GM19463 (cell line): ENCODE measurements around the gene SLC28A1.
"Not testable (repeated sequence)": the region's sequence is repeated elsewhere in the genome, so short reads cannot be mapped to it uniquely, and the experiment has no call there.

Source experiments
- ATAC-seq: cut with Tn5 transposase; IDR thresholded peaks from one replicate; pipeline ENCODE4 v1.9.1; 2021; ENCODE audit warnings: mild to moderate bottlenecking, moderate library complexity; ENCODE audit not compliant: unreplicated experiment

The SLC28A1 gene, protein sequence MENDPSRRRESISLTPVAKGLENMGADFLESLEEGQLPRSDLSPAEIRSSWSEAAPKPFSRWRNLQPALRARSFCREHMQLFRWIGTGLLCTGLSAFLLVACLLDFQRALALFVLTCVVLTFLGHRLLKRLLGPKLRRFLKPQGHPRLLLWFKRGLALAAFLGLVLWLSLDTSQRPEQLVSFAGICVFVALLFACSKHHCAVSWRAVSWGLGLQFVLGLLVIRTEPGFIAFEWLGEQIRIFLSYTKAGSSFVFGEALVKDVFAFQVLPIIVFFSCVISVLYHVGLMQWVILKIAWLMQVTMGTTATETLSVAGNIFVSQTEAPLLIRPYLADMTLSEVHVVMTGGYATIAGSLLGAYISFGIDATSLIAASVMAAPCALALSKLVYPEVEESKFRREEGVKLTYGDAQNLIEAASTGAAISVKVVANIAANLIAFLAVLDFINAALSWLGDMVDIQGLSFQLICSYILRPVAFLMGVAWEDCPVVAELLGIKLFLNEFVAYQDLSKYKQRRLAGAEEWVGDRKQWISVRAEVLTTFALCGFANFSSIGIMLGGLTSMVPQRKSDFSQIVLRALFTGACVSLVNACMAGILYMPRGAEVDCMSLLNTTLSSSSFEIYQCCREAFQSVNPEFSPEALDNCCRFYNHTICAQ

DNA sequence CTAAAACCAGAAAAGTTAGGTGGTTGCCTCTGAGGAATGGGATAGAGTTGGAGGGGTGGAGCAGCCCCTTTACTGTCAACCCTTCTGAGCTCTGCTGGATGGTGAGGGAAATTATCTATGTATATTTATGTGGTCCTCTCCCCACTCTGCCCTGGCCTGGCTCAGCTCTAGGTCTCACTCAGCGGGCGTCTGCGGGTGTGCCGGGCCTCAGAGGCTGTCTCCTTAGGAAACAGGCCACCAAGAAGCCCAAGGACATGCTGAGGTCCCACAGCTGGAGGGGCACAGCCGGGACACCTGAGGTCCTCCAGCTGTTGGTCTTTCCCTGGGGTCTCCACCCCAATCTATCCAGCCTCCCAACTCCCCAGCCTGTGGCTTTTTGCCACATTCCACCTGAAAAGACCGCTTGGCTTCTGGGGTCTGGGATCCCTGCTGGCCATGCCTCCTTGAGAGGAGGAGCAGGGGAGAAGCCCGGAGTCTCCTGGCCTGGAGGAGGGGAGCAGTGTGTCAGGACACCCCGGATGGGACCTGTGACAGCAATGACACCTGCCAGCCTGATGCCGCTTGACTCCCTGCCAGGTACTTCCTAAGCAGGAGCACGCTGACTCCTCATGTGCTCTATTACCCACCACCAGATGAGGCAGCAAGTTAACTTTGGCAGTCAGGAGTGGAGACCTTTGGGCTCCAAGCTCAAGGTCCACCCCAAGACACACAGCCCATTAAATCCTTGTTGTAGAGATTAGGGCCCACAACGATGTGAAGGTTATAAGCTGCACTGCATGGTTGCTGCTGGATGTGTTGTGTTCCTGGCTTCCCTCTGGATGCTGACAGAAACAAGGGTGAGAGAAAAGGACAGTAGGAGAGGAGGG is at the start of gene SLC28A1:
Gene SLC28A1, plus strand, starts transcription at position 747 of the 866 bp plus-strand sequence. CDS start 3,099 bp downstream, outside the sequence.
- no peak for ATAC-seq

DNA sequence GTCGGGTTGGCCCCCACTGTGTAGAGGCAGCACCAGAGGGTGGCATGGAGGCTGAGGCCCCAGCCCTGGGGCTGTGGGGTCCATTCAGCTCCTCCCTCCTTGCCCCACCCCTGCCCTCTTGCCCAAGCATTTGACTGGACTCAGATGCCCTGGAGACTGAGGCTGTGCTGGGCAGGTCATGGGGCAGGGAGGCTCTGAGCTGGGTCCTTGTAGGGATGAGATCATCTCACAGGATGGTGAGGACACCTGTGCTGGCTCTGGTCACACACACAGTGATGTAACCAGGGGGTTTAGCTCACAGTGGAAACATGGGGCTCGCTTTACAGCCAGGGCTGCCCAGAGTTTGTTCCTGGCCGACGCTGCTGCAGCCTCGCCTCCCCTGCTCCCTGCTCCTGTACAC is 49.5 kb upstream of the SLC28A1 start:
- no peak for ATAC-seq

DNA sequence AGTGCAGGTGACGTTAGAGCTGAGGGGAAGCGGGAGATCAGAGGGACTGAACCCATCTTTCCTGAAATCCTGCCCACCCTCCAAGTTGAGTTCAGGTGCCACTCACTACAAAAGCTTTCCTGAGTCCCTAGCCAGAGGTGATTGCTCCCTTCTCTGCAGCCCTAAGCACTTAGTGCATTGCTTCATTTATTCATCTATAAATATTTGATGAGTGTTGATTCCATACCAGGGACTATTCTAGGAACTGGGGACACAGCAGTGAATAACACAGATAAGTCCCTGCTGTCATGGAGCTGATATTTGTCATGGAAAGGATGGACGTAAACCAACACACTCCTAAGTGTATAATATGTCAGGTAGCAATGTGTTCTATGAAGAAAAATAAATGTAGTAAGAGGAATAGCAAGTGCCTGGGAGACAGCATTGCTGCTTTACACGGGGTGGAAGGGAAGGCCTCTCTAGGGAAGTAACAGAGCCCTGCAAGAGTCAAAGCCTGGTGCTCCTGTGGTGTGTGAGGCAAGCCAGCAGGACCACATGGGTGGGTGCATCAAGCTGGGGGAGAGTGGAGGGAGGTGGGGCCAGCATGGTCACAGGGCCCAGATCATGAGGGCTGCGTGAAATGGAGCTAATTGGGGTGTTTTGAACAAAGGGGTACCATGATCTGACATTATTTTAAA is 48.7 kb upstream of the SLC28A1 start:
- no peak for ATAC-seq

DNA sequence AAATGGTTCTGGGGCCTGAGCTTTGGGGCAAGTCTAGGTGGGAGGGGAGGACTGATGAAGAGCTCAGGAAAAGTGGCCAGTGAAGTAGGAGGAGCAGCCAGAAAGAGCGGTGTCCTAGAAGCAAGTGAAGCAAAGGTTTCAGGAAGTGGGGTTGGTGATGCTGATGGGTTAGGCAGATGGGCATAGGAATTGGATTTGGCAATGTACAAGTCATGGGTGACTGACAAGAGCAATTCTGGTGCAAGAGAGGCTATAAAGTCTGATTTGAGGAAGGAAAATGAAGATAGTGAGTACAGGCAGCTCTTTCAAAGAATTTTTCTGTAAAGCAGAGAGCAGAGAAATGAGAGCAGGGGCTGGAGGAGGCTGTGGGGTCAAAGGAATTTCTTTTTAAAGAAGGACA is 47.6 kb upstream of the SLC28A1 start:
- no peak for ATAC-seq

DNA sequence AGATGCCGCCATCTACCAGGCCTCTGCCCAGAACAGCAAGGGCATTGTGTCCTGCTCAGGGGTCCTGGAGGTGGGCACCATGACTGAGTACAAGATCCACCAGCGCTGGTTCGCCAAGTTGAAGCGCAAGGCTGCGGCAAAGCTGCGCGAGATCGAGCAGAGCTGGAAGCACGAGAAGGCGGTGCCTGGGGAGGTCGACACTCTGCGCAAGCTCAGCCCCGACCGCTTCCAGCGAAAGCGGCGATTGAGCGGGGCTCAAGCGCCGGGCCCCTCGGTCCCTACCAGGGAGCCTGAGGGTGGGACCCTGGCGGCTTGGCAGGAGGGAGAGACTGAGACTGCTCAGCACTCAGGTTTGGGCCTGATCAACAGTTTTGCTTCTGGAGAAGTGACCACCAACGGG is 44.7 kb upstream of the SLC28A1 start:
- ATAC-seq: no peak

DNA sequence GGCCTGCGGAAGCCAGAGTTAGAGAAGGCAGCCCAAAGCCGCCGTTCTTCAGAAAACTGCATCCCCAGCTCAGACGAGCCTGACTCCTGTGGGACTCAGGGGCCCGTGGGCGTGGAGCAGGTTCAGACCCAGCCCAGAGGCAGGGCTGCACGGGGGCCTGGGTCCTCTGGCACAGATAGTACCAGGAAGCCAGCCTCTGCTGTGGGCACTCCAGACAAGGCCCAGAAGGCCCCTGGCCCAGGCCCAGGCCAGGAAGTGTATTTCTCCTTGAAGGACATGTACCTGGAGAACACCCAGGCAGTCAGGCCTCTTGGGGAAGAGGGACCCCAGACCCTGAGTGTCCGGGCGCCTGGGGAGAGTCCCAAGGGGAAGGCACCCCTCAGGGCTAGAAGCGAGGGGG is 44.2 kb upstream of the SLC28A1 start:
- ATAC-seq: no peak

DNA sequence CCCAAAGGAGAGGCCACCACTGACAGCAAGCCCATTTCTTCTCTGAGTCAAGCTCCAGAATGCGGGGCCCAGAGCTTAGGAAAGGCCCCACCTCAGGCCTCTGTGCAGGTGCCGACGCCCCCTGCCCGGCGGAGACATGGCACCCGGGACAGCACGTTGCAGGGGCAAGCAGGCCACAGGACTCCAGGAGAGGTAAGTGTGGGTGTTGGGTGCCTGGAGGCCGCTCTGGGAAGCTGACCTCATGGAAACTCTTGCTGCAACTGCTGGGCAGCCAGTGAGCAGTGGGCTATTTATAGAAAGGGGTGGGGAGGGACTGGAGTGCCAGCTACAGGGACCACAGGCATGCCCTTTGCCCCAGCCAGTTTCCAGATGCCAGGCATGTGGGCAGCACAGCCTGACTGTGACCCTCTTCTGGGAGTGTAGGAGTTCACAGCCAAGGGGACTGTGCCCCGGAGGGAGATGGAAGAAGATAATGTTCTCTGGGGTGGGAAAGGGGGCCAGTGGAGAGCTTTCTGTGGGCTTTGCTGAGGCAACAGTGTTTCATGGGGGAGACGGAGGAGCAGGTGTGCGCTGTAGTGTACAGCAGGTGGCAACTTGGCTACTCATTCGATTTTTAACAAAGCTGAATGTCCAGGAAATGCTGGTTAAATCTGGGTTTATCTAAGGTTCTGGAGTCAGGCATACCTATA is 43.6 kb upstream of the SLC28A1 start:
- ATAC-seq: no peak

DNA sequence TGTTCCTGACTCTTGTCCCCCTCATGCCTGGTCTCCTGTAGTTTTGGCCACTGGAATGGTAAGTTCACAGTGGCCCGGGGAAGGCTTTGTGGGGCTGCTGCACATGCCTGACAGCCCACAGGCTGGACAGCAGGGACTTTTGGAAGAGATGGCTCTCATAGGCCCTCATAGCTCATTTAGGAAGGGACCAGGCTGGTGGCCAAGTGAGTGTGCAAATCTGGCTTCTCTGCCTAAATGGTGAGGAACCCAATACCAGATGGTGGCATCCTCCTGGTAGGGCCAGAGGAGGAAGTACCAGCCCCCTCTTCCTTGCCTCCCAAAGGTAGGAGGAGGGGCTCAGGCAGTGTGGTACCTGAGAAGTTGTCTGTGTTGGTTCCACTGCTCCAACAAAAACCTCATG is 41.7 kb upstream of the SLC28A1 start:
- ATAC-seq: no peak

DNA sequence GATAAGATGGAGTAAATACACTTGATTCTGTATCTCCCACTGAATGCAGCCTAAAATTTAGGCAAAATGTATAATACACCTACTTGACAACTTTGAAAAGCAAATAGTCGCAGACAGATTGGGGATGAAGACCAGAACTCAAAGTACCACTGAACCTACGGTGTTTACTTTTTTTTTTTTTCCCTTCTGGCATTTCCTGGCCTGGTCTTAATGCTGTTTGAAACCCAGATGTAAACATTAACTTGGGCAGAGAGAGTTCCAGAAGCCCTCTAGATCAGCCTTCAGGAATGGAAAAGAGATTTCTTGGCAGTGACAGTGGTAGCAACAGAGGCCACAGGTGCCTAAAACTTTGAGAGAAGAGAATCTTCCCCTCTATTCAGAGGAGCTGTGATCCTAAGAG is 39.5 kb upstream of the SLC28A1 start:
- ATAC-seq: no peak

DNA sequence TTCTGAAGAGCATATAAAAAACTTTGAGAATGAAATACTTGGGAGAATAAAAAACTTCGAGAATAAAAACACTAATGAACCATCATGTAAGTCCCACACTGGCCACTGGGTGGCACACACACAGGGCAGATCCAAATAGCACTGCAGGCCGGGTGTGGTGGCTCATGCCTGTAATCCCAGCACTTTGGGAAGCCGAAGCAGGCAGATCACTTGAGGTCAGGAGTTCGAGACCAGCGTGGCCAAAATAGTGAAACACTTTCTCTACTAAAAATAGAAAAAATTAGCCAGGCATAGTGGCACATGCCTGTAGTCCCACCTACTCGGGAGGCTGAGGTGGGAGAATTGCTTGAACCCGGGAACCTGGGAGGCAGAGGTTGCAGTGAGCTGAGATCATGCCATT is 38.8 kb upstream of the SLC28A1 start:
- not testable (repeated sequence) for ATAC-seq

DNA sequence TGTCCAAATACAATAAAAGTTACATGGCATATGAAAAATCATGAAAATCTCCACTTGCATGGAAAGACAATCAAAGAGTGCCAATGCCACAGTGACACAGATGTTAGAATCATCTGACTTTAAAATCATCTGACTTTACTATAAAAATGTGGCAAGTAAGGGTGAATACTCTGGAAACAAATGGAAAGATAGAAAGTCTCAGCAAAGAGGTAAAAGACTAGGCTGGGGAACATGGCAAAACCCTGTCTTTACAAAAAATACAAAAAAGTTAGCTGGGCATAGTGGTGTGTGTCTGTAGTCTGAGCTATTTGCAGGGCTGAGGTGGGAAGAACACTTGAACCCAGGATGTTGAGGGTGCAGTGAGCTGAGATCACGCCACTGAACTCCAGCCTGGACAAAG is 38.2 kb upstream of the SLC28A1 start:
- ATAC-seq: no peak

DNA sequence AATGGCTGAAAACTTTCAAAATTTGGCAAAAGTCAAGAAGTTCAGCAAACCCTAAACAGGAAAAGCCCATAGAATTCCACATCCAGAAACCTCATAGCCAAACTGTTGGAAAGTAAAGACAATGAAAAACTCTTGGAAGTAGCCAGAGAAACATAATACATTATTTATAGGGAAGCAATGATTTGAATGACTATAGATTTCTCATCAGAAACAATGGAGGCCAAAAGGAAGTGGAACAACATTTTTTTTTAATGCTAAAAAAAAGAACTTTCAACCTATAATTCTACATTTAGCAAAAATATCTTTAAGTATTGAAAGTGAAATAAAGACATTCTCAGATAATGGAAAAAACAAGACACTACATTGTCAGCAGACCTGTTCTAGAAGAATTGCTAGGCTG is 37.1 kb upstream of the SLC28A1 start:
- no peak for ATAC-seq

DNA sequence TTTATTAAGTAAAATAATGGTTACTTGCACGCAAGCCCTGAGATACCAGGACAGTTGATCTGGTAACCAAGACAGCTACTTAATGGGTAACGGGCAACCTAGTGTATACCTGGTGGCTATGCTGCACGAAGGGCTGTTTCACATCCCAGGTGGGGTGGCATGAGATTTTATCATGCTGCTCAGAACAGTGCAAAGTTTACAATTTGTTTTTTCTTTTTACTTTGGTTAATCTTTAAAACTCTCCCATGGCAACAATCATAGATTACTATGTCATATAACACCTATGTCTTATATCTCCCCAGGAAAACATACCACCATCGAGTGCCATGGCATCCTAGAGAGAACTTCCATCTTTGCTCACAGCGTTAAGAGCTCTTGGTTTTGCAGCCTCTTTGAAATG is 32.2 kb upstream of the SLC28A1 start:
- no peak for ATAC-seq

DNA sequence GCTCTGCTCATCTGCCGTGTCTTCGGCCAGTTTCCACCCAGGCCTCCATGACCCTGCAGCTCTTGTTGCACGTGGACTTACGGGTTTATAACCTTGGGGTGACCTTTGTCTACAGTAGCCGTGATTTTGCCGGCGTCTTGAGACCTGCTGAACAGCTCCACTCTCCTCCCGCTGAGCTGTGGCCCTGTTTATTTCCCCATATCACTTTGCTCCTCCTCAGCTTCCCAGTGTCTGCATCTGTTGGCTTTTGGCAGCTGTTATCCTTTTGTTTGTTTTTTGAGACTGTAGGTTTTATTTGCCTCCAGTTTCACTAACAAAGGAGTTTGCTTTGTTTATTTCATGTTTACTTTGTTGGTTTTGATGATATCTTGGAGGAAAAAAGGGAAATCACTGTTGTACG is 29.3 kb upstream of the SLC28A1 start:
- ATAC-seq: no peak

DNA sequence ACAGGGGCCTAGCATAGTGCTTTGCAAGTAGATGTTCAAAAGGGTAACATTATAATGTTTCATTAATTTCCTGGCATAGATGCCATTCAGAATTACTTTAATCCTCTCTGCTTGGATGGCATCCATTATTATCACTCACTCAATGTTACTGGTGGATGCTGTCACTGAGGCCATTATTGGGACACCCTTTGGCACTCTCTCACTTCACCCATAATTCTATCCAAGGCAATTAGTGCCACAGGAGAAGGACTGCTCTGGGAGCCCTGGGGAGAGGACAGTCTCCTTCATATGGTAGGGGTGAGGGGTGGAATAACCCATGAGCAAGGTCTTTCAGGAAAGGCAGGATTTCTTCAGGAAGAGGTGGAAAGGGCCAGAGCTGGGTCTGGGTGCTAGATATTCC is 28.7 kb upstream of the SLC28A1 start:
- no peak for ATAC-seq

DNA sequence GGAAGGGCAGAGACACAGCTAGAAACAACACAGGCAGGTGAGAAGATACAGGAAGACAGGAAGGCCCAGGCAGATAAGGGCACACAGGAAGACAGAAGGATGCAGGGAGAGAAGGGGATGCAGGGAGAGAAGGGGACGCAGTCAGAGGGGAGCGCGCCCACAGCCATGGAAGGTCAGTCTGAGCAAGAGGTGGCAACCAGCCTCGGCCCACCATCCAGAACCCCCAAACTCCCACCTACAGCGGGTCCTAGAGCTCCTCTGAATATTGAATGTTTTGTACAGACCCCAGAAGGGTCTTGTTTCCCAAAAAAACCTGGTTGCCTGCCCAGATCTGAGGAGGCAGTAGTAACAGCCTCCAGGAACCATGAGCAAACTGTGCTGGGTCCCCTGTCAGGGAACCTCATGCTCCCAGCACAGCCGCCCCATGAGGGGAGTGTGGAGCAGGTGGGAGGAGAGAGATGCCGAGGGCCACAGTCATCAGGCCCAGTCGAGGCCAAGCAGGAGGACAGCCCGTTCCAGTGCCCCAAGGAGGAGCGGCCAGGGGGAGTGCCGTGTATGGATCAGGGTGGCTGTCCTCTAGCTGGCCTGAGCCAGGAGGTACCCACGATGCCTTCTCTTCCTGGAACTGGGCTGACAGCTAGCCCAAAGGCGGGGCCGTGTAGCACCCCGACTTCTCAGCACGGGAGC is 27.6 kb upstream of the SLC28A1 start:
- no peak for ATAC-seq

DNA sequence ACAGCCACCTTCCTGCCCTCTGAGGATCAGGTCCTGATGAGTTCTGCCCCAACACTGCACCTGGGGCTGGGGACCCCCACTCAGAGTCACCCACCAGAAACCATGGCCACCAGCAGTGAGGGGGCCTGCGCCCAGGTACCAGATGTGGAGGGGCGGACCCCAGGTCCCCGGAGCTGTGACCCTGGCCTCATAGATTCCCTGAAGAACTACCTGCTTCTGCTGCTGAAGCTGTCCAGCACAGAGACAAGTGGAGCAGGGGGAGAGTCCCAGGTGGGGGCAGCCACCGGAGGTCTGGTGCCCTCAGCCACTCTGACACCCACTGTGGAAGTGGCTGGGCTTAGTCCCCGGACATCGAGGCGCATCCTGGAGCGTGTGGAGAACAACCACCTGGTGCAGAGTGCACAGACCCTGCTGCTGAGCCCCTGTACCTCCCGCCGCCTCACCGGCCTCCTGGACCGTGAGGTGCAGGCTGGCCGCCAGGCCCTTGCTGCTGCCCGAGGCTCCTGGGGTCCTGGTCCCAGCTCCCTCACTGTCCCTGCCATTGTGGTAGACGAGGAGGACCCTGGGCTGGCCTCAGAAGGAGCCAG is 27.0 kb upstream of the SLC28A1 start:
- no peak for ATAC-seq

DNA sequence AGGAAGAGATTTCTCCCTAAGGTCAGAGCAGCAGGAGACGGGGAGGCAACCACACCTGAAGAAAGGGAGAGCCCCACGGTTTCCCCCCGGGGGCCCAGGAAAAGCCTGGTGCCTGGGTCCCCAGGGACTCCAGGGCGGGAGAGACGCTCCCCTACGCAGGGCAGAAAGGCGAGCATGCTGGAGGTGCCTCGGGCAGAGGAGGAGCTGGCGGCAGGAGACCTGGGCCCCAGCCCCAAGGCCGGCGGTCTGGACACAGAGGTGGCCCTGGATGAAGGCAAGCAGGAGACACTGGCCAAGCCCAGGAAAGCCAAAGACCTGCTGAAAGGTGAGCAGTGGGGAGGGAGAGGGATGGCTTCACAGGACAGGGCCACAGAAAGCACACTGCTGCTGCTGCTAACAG is 26.2 kb upstream of the SLC28A1 start:
- ATAC-seq: no peak

DNA sequence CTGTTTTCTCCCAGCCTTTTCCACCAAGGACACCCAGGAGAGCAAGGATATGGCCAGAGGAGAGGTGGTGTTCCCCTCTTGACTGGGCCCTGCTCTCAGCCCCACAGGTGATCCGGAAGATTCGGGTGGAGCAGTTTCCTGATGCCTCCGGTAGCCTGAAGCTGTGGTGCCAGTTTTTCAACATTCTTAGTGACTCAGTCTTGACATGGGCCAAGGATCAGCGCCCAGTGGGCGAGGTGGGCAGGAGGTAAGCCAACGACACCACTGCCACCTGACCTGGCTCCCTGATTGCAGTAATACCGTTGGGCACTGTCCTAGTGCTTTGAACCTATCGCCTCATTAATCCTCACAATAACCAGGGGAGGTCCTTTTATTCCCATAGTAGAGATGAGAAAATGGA is 25.3 kb upstream of the SLC28A1 start:
- no peak for ATAC-seq

DNA sequence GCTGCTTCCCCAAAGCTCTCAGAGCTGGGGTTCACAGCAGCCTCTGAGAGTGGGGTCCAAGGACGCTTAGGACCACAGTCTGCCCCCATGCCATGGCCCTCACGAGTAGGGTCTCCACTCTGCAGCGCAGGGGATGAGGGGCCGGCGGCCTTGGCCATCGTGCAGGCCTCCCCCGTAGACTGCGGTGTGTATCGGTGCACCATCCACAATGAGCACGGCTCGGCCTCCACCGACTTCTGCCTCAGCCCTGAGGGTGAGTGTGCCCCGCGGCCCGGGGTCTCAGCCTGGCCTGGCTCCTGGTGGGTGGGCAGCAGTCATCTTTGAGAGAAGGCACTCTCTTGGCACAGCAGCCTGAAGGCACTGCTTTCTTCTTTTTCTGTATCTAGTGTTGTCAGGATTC is 24.8 kb upstream of the SLC28A1 start:
- ATAC-seq: no peak
